Embryonic facial prominence (tissue), 1 donor: ENCODE data around the gene FAM163A.
A peak's percentile ranks its signal among the peaks of the same experiment; 100 is the strongest.
"Not testable (repeated sequence)": the region's sequence is repeated elsewhere in the genome, so short reads cannot be mapped to it uniquely, and the experiment has no call there.

ENCODE experiments used
- DNase-seq: peaks from one replicate; pipeline ENCODE4 v3.0.0-alpha.2; 2016; ENCODE audit errors: extremely low spot score

The FAM163A gene

GRCh38 chr1:179742717-179743678, at the start of gene FAM163A:
TSS of gene FAM163A (plus strand) at chr1:179743291. CDS start at chr1:179813098, 69,807 bp downstream.
- DNase-seq = no peak

GRCh38 chr1:179694530-179694929, 48.6 kb upstream of the FAM163A start:
- DNase-seq = not testable (repeated sequence)

GRCh38 chr1:179702946-179703539, 40.0 kb upstream of the FAM163A start:
- no peak for DNase-seq

GRCh38 chr1:179706339-179706941, 36.7 kb upstream of the FAM163A start:
- DNase-seq = peak; percentile 62

- no peak for DNase-seq
These were observed 35.7 kb upstream of the FAM163A start for GRCh38 chr1:179707406-179707805.

- no peak for DNase-seq
These were observed 34.5 kb upstream of the FAM163A start for GRCh38 chr1:179708434-179709195.

- DNase-seq = no peak
These were observed 33.2 kb upstream of the FAM163A start for GRCh38 chr1:179709841-179710329.

GRCh38 chr1:179714159-179714558, 28.9 kb upstream of the FAM163A start:
- DNase-seq = no peak

GRCh38 chr1:179714623-179715022, 28.5 kb upstream of the FAM163A start:
- no peak for DNase-seq

- no peak for DNase-seq
These were observed 23.8 kb upstream of the FAM163A start for GRCh38 chr1:179719272-179719671.

GRCh38 chr1:179728271-179728670, 14.8 kb upstream of the FAM163A start:
- no peak for DNase-seq

- DNase-seq = no peak
These were observed 13.2 kb upstream of the FAM163A start for GRCh38 chr1:179729881-179730280.

- DNase-seq = no peak
These were observed 11.4 kb upstream of the FAM163A start for GRCh38 chr1:179731643-179732042.

GRCh38 chr1:179742291-179742690, 800 bp upstream of the FAM163A start:
- DNase-seq = no peak

GRCh38 chr1:179743679-179744400, 749 bp downstream of the FAM163A start:
- DNase-seq = no peak

- no peak for DNase-seq
These were observed 1.5 kb downstream of the FAM163A start for GRCh38 chr1:179744401-179745130.

- no peak for DNase-seq
These were observed 2.1 kb downstream of the FAM163A start for GRCh38 chr1:179745131-179745611.

- no peak for DNase-seq
These were observed 2.7 kb downstream of the FAM163A start for GRCh38 chr1:179745743-179746142.

- DNase-seq = no peak
These were observed 4.5 kb downstream of the FAM163A start for GRCh38 chr1:179747611-179748010.

GRCh38 chr1:179748772-179749171, 5.7 kb downstream of the FAM163A start:
- no peak for DNase-seq
